Astrocyte (in vitro differentiated cells and primary cell): ENCODE data around the gene ANKFY1.

Experiments
- CTCF ChIP-seq: IDR thresholded peaks from 2 replicates; pipeline ENCODE4 v1.5.1; 2011; ENCODE audit warnings: low read depth, mild to moderate bottlenecking, inconsistent platforms, low read length, moderate library complexity; ENCODE audit not compliant: insufficient read depth
- EZH2 ChIP-seq: IDR thresholded peaks from 2 replicates; pipeline ENCODE4 v1.6.1; 2012; ENCODE audit warnings: mild to moderate bottlenecking, low read length, inconsistent platforms; ENCODE audit not compliant: insufficient read depth

GRCh38 chr17:4263282-4264215 lies at the start of gene ANKFY1:
- no peak for TF ChIP-seq CTCF
- TF ChIP-seq EZH2 = no peak
